Measurements from ENCODE around the gene MATN3. TPM values are rescaled to one million over a fixed set of nuclear protein-coding genes. Genes with fewer than 3 reads are reported as not detected.

The MATN3 gene
- total RNA-seq, 1 donor from 2014 or later, result 0.26 TPM

DNA sequence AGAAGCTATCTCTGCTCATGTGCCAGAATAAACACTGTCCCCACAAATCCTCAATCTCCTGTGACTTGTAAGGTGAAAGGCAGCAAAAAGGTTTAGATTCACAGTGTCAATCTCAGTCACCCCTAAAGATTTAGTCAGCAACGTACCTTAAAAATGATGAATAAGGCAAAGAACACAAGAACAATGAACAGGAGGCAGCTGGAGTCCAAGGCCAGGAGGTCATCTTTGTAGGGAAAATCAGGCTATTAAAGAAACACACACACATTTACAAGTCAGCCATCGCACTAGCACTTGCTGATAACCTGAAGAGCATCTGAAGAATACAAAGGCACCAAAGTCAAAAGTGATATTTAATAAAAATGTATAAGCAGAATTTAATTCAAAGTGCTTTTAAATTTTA lies 22.4 kb upstream of the MATN3 start:
- TF ChIP-seq, protein P1, sequence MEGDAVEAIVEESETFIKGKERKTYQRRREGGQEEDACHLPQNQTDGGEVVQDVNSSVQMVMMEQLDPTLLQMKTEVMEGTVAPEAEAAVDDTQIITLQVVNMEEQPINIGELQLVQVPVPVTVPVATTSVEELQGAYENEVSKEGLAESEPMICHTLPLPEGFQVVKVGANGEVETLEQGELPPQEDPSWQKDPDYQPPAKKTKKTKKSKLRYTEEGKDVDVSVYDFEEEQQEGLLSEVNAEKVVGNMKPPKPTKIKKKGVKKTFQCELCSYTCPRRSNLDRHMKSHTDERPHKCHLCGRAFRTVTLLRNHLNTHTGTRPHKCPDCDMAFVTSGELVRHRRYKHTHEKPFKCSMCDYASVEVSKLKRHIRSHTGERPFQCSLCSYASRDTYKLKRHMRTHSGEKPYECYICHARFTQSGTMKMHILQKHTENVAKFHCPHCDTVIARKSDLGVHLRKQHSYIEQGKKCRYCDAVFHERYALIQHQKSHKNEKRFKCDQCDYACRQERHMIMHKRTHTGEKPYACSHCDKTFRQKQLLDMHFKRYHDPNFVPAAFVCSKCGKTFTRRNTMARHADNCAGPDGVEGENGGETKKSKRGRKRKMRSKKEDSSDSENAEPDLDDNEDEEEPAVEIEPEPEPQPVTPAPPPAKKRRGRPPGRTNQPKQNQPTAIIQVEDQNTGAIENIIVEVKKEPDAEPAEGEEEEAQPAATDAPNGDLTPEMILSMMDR (IDR thresholded peaks at IDR 0.05; ENCODE audit: insufficient read depth, low read length, severe bottlenecking), result no peak
- Histone ChIP-seq H3K36me3 (ENCODE audit: control insufficient read depth, insufficient read depth, low read length) (peaks cover 25% of the 10 kb centered on the region), H3K4me3 (ENCODE audit: low read depth, low read length) (no peak overlapping the region), H3K27me3 (ENCODE audit: control insufficient read depth, insufficient read depth, low read length) (no peaks in the 10 kb centered on the region)
- FAIRE-seq (no peak), DNase-seq (ENCODE audit: low read depth) (no peak)

DNA sequence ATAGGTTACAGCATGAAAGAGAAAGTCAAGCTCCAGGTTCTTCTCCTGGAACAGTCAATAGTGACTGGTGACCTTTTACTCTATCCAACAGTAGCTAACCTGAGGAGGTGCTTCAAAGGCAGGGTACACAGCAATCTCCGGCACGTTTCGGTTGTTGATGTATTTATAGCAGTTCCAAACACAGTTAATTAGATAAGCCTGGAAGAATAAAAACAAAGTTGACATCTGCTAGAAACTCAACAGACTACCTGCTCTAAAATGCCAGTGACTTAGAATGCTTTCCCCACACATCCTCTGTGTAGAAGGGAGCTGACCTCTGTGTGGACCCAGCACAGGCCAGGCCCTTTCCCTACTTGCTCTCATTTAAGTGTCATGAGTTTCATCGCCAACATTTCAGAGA lies 21.8 kb upstream of the MATN3 start:
- FAIRE-seq (no peak), DNase-seq (ENCODE audit: low read depth) (no peak)
- peaks cover 23% of the 10 kb centered on the region for H3K36me3 ChIP-seq (ENCODE audit: control insufficient read depth, insufficient read depth, low read length)
- no peaks in the 10 kb centered on the region for H3K27me3 ChIP-seq (ENCODE audit: control insufficient read depth, insufficient read depth, low read length)
- TF ChIP-seq, protein P1 (IDR thresholded peaks at IDR 0.05; ENCODE audit: insufficient read depth, low read length, severe bottlenecking), result no peak
- no peak overlapping the region for H3K4me3 ChIP-seq (ENCODE audit: low read depth, low read length)

DNA sequence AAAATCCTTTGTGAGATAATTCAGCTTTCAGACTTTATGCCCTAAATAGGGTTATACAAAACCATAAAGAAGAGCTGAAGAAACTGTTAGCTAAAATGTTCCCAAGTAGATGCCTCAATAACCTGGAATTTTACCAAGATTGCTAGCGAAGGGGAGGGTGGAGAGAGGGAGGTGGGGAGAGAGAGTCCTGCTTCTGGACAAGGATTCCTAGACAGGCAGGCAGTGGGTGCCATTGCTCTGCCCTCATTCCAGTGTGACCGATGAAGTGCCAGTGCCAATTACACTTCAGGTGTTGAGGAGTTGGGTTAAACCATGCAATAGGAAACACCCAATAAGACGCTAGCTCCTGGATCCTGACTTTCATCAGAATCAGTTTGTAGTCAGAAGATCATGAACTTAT lies 20.9 kb upstream of the MATN3 start:
- Histone ChIP-seq H3K36me3 (ENCODE audit: control insufficient read depth, insufficient read depth, low read length) (peaks cover 22% of the 10 kb centered on the region), H3K27me3 (ENCODE audit: control insufficient read depth, insufficient read depth, low read length) (no peaks in the 10 kb centered on the region), H3K4me3 (ENCODE audit: low read depth, low read length) (no peak overlapping the region)
- DNase-seq (ENCODE audit: low read depth) (no peak), FAIRE-seq (no peak)
- TF ChIP-seq, protein P1 (IDR thresholded peaks at IDR 0.05; ENCODE audit: insufficient read depth, low read length, severe bottlenecking), result no peak

DNA sequence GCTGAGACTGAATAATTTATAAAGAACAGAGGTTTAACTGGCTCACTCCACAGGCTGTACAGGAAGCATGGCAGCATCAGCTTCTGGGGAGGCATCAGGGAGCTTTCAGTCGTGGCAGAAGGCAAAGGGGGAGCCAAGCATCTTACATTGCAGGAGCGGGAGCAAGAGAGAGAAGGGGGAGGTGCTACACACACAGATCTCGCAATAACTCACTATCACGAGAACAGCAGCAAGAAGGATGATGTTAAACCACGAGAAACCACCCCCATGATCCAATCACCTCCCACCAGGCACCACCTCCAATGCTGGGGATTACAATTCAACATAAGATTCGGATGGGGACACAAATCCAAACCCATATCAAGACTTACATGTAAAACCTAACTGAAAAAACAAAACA lies 17.8 kb upstream of the MATN3 start:
- Histone ChIP-seq H3K27me3 (ENCODE audit: control insufficient read depth, insufficient read depth, low read length) (no peaks in the 10 kb centered on the region), H3K36me3 (ENCODE audit: control insufficient read depth, insufficient read depth, low read length) (peaks cover 14% of the 10 kb centered on the region), H3K4me3 (ENCODE audit: low read depth, low read length) (no peak overlapping the region)
- DNase-seq (ENCODE audit: low read depth), result no peak
- no peak for FAIRE-seq
- TF ChIP-seq, protein P1 (IDR thresholded peaks at IDR 0.05; ENCODE audit: insufficient read depth, low read length, severe bottlenecking), result no peak

DNA sequence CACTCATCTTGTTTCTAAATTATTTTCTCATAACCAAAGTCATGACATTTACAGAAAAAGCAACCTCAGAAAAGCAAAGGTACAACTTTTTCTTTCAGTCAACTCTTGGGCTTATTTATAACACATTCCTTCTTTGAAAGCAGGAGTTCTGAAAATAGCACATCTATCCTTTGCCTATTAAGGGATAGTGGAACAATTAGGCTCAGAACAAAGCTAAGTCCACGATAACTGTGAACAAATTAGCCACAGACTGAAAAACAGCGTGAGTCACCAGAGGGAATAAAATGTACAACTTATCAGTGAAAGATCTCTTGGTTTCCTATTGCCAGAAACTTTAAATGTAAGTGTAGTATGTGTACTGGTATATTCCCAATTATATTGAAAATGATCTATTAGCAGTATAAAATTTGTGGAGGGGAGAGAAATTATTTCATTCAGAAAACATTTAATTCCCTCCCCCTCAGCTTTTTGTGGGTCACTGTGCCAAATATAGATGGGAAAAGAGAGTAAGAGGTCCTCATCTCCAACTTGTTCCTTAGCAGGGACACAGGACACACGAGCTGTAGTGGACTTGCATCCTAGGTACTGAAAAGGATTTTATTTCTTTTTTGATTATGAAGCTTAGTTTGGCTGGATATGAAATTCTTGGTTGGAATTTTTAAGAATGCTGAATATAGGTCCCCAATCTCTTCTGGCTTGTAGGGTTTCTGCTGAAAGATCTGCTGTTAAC lies 15.4 kb upstream of the MATN3 start:
- TF ChIP-seq, protein P1 (IDR thresholded peaks at IDR 0.05; ENCODE audit: insufficient read depth, low read length, severe bottlenecking), result no peak

DNA sequence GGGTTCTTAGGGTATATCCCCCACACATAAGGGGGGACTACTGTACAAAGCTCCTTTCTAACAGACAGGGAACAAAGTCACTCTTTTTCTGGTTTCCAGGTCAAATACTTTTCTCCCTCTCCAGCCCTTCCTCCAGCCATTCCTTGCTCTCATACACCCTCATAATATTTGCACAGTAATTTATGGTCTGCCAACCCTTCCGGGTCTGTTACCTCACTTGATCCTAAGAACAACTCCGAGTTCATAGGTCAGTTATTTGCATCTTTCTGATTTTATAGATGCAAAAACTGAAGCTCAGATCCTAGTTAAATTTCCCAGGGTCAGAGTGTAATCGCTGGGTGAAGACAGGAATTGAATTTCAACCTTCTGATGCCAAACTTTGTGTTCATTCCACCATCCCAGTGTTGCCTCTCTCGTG lies 14.8 kb upstream of the MATN3 start:
- DNase-seq (ENCODE audit: low read depth) (no peak), FAIRE-seq (no peak)
- TF ChIP-seq, protein P1 (IDR thresholded peaks at IDR 0.05; ENCODE audit: insufficient read depth, low read length, severe bottlenecking), result no peak
- Histone ChIP-seq H3K4me3 (ENCODE audit: low read depth, low read length) (no peak overlapping the region), H3K27me3 (ENCODE audit: control insufficient read depth, insufficient read depth, low read length) (no peaks in the 10 kb centered on the region), H3K36me3 (ENCODE audit: control insufficient read depth, insufficient read depth, low read length) (peaks cover 2% of the 10 kb centered on the region)

More for the DNA sequence above, 15.4 kb upstream of the MATN3 start:
- Histone ChIP-seq H3K36me3 (ENCODE audit: control insufficient read depth, insufficient read depth, low read length) (peaks cover 5% of the 10 kb centered on the region), H3K4me3 (ENCODE audit: low read depth, low read length) (no peak overlapping the region), H3K27me3 (ENCODE audit: control insufficient read depth, insufficient read depth, low read length) (no peaks in the 10 kb centered on the region)
- DNase-seq (ENCODE audit: low read depth) (no peak), FAIRE-seq (no peak)
